Heart right ventricle (tissue), 16 donors: Measurements from ENCODE around the gene TNS3. TPM values are rescaled to one million over a fixed set of nuclear protein-coding genes. Genes with fewer than 3 reads are reported as not detected.

Source experiments
- ATAC-seq, 8 donors: fragments of 200-7000 bp; cut with Tn5 transposase; one replicate each; pipeline ENCODE4 v1.9.1; 2020; ENCODE audit warnings: mild to moderate bottlenecking in 8 of 8, moderate library complexity in 8 of 8, moderate number of reproducible peaks in 1 of 8
- DNase-seq, 2 donors: peaks; one replicate each; pipeline ENCODE4 v3.0.0-alpha.2; 2020
- H3K27ac ChIP-seq, 10 donors: fragments of 200-600 bp; sonication (generic) in 2 of 10; one replicate each; pipeline versions ENCODE4 v1.5.0 to v1.8.0; 2020 to 2022; ENCODE audit warnings: mild to moderate bottlenecking in 3 of 10
- H3K27me3 ChIP-seq, 7 donors: fragments of 200-600 bp; one replicate each; pipeline ENCODE4 v1.8.0; 2021 to 2022; ENCODE audit warnings: mild to moderate bottlenecking in 2 of 7
- H3K36me3 ChIP-seq, 9 donors: fragments of 200-600 bp; sonication (generic) in 1 of 9; one replicate each; pipeline versions ENCODE4 v1.5.0 to v1.8.0; 2020 to 2022; ENCODE audit warnings: mild to moderate bottlenecking in 2 of 9
- H3K4me1 ChIP-seq, 9 donors: fragments of 200-600 bp; sonication (generic) in 1 of 9; one replicate each; pipeline versions ENCODE4 v1.5.0 to v1.8.0; 2020 to 2022; ENCODE audit warnings: mild to moderate bottlenecking in 4 of 9
- H3K4me3 ChIP-seq, 10 donors: fragments of 200-600 bp; sonication (generic) in 2 of 10; one replicate each; pipeline versions ENCODE4 v1.5.0 to v1.8.0; 2020 to 2022; ENCODE audit warnings: mild to moderate bottlenecking in 7 of 10, moderate library complexity in 2 of 10
- H3K9me3 ChIP-seq, 11 donors: fragments of 200-600 bp in 10 of 11; sonication (generic) in 2 of 11; one replicate each; pipeline versions ENCODE4 v1.5.0 to v1.8.0; 2013 to 2022; ENCODE audit warnings: mild to moderate bottlenecking in 2 of 11, control low read depth in 1 of 11, moderate library complexity in 1 of 11
- CTCF ChIP-seq, 9 donors: fragments of 200-600 bp; sonication (generic) in 2 of 9; IDR thresholded peaks; one replicate each; pipeline versions ENCODE4 v1.5.0 to v1.8.0; 2021 to 2022; ENCODE audit warnings: antibody characterized with exemption in 9 of 9, mild to moderate bottlenecking in 5 of 9, moderate library complexity in 1 of 9
- WGBS, 2 donors: extraction: QIAGEN DNeasy Blood & Tissue Kit; methylation state at CpG; one replicate each; pipeline ENCODE4 v1.1.7; 2013; ENCODE audit warnings: inconsistent platforms in 1 of 2; 5-methylcytosine and 5-hydroxymethylcytosine counted together
- intact Hi-C, 10 donors: fragments of 100-400 bp; cut with DNase I; formaldehyde crosslinking; loops; one replicate each; pipeline versions ENCODE4 v1.11.1 to v1.14.2; 2022
- polyA plus RNA-seq, 2 donors: library from polyadenylated mRNA; stranded (reverse); fragments of 200-250 nt; gene quantifications; one replicate each; pipeline ENCODE4 v1.2.3, GENCODE V29; 2013
- total RNA-seq, 10 donors: library from RNA; stranded (reverse); fragmentation: NEBNext Ultra II Directional in 3 of 10; extraction: Animal tissue kit (Norgen Biotek cat#: 25700) in 3 of 10; gene quantifications; one replicate each; pipeline versions ENCODE4 v1.2.1 to v1.2.4, GENCODE V29; 2021 to 2023
- donor health status: Arrhythmogenic right ventricular cardiomyopathy.
- donor health status: ischemic (EF 13 %, LVEDD 7.1; RV severe dilation, severe dysfunction).
- donor health status: healthy with polysubstance abuse.
- donor health status: DM: no; HTN: yes; CAD: no.
- donor health status: DM: no; HTN: no; CAD: no.
- donor health status: ischemic (EF 25% LVEDD 6.9; RV normal size, moderate dysfunction).
- donor health status: ischemic (EF 25% LVEDD 5.7; RV mildly dilated, moderate dysfunction).
- donor health status: healthy.
- donor health status: DM: yes; HTN: yes; CAD: no.
- donor health status: Ischemic cardiomyopathy.
- donor health status: ischemic (EF 35%, LVEDD 5.7; RV mildly dilated, moderate dysfunction).
- donor health status: nonischemic (EF 11% LVEDD 7.7; RV severe dilation, severe dysfunction).
- donor health status: DM: yes; HTN: yes; CAD: no.
- donor health status: PGD.
- donor health status: ischemic (EF 29% LVEDD 5.4; RV normal size, mild dysfunction).
- donor health status: nonischemic (EF 23%, LVEDD 6.1; RV moderate dilation, normal function).

TNS3 gene
- total and polyA plus RNA-seq, 12 donors, result 6.7 to 74.2 (median 34.0) TPM

DNA sequence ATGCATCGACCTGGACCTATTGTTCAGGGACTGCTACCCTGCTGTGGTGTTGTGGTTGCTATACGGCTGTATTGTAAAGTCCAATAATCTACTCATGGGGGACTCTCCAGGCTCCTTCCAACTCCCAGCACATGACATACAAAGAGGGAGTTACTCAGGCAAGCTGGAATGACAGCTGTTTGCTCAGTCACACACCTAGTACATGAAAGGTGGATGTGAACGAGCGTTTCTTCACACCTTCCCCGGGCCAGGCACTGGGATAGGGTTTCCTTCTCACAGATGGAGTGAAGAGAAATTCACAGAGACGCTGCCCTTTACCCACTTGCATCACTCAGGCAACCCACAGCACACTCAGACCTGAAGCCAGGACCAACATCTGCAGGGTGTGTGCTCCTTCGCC lies 215.7 kb downstream of the TNS3 start:
- DNase-seq (no peak), ATAC-seq (no peak)
- H3K4me1 ChIP-seq, result peaks cover 1 to 26% (median 9%) of the 10 kb centered on the region in 9 donors
- no peak for TF ChIP-seq CTCF (IDR thresholded peaks at IDR 0.05)
- no peak overlapping the region for H3K27ac ChIP-seq
- no peaks in the 10 kb centered on the region for H3K27me3 ChIP-seq
- 91 to 93% methylated on average over 7 of the region's 7 CpGs for WGBS, 2 donors
- peaks cover 0 to 64% (median 13%) of the 10 kb centered on the region in 9 donors for H3K36me3 ChIP-seq
- no peak overlapping the region for H3K4me3 ChIP-seq
- no peaks in the 10 kb centered on the region for H3K9me3 ChIP-seq
- intact Hi-C loops, result no loop called here

- Histone ChIP-seq H3K4me3 (no peak overlapping the region), H3K36me3 (peaks cover 0 to 35% (median 0%) of the 10 kb centered on the region in 9 donors), H3K4me1 (peaks cover 0 to 29% (median 9%) of the 10 kb centered on the region in 9 donors), H3K27me3 (no peaks in the 10 kb centered on the region), H3K9me3 (no peaks in the 10 kb centered on the region), H3K27ac (no peak overlapping the region)
- ATAC-seq (no peak), DNase-seq (no peak)
- TF ChIP-seq CTCF (IDR thresholded peaks at IDR 0.05), result no peak
- intact Hi-C loops, result no loop called here
- 65 to 80% methylated on average over 1 of the region's 1 CpG for WGBS, 2 donors
These were observed 218.9 kb downstream of the TNS3 start for GRCh38 chr7:47362984-47363383.

GRCh38 chr7:47361746-47362215 lies 220.1 kb downstream of the TNS3 start:
- H3K27me3 ChIP-seq, result no peaks in the 10 kb centered on the region
- peaks cover 0 to 29% (median 9%) of the 10 kb centered on the region in 9 donors for H3K4me1 ChIP-seq
- 41 to 57% methylated on average over 4 of the region's 4 CpGs for WGBS, 2 donors
- no peak overlapping the region for H3K4me3 ChIP-seq
- DNase-seq (peak; percentile 45 to 61), ATAC-seq (peak; percentile 67 to 94 (median 83))
- TF ChIP-seq CTCF (IDR thresholded peaks at IDR 0.05), result no peak
- H3K27ac ChIP-seq, result peak overlapping the region in 7 of 10 donors; percentile 27 to 75 (median 62)
- intact Hi-C loops, result no loop called here
- no peaks in the 10 kb centered on the region for H3K9me3 ChIP-seq
- peaks cover 0 to 32% (median 0%) of the 10 kb centered on the region in 9 donors for H3K36me3 ChIP-seq

GRCh38 chr7:47361236-47361635 lies 220.7 kb downstream of the TNS3 start:
- DNase-seq (no peak), ATAC-seq (peak in 7 of 8 donors; percentile 24 to 56 (median 29))
- Histone ChIP-seq H3K4me3 (no peak overlapping the region), H3K9me3 (no peaks in the 10 kb centered on the region), H3K27ac (peak overlapping the region in 8 of 10 donors; percentile 7 to 75 (median 58)), H3K36me3 (peaks cover 0 to 29% (median 0%) of the 10 kb centered on the region in 9 donors), H3K4me1 (peaks cover 0 to 29% (median 9%) of the 10 kb centered on the region in 9 donors), H3K27me3 (no peaks in the 10 kb centered on the region)
- intact Hi-C loops, result no loop called here
- 54 to 75% methylated on average over 5 of the region's 5 CpGs for WGBS, 2 donors
- TF ChIP-seq CTCF (IDR thresholded peaks at IDR 0.05), result no peak
